ENCODE data around the gene ACTN3.

GRCh38 chr11:66586136-66586535 is 39.4 kb downstream of the ACTN3 start:
- no peak for TF ChIP-seq CTCF (IDR thresholded peaks at IDR 0.05; ENCODE audit: poor library complexity, severe bottlenecking)
- no peak for TF ChIP-seq POLR2AphosphoS5 (IDR thresholded peaks at IDR 0.05)
- no peak for TF ChIP-seq EP300 (conservative IDR thresholded peaks at IDR 0.05; ENCODE audit: poor library complexity, severe bottlenecking)
- no peak for TF ChIP-seq REST (IDR thresholded peaks at IDR 0.05; ENCODE audit: borderline replicate concordance)
- no peak for TF ChIP-seq EZH2 (IDR thresholded peaks at IDR 0.05; ENCODE audit: borderline replicate concordance, insufficient read depth, low read length, poor library complexity, severe bottlenecking)
- TF ChIP-seq TAF1 (IDR thresholded peaks at IDR 0.05; ENCODE audit: low read depth) = no peak
- TF ChIP-seq RAD21 (conservative IDR thresholded peaks at IDR 0.05) = no peak
- TF ChIP-seq MXI1 (conservative IDR thresholded peaks at IDR 0.05; ENCODE audit: poor library complexity, severe bottlenecking) = no peak
- TF ChIP-seq SMC3 (conservative IDR thresholded peaks at IDR 0.05; ENCODE audit: poor library complexity) = no peak

All from neural cell (in vitro differentiated cells).